ENCODE data around the gene IFNGR1. TPM values are rescaled to one million over a fixed set of nuclear protein-coding genes. Genes with fewer than 3 reads are reported as not detected.

Gene IFNGR1
- polyA plus RNA-seq, 1 experiment: 56.1 TPM

DNA sequence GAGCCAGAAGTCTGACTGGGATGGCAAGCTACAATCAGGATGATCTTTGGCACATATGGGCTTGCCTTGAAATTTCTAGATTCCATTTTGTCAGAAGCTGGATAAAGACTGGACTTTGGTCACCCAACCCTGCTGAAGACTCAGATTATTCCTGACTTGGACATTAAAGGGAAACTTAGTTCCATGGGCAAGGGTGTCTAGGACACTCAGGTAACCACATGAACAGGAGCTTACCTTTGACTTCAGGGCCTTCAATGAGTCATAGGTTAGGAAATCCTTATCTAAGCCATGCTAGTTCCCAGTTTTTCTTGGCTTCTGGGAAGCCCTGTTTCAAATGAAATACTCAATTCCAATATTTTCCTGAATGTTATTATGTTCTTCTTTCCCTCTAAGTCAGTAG lies 28.5 kb upstream of the IFNGR1 start:
- TF ChIP-seq, protein P1, sequence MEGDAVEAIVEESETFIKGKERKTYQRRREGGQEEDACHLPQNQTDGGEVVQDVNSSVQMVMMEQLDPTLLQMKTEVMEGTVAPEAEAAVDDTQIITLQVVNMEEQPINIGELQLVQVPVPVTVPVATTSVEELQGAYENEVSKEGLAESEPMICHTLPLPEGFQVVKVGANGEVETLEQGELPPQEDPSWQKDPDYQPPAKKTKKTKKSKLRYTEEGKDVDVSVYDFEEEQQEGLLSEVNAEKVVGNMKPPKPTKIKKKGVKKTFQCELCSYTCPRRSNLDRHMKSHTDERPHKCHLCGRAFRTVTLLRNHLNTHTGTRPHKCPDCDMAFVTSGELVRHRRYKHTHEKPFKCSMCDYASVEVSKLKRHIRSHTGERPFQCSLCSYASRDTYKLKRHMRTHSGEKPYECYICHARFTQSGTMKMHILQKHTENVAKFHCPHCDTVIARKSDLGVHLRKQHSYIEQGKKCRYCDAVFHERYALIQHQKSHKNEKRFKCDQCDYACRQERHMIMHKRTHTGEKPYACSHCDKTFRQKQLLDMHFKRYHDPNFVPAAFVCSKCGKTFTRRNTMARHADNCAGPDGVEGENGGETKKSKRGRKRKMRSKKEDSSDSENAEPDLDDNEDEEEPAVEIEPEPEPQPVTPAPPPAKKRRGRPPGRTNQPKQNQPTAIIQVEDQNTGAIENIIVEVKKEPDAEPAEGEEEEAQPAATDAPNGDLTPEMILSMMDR (IDR thresholded peaks at IDR 0.05; ENCODE audit: insufficient read depth, low read depth, low read length): no peak
- Histone ChIP-seq H3K36me3 (ENCODE audit: control insufficient read depth, insufficient read depth, low read length) (no peaks in the 10 kb centered on the region), H3K4me3 (ENCODE audit: low read depth, low read length) (no peak overlapping the region), H3K27me3 (ENCODE audit: control insufficient read depth, insufficient read depth, low read length) (peaks cover 4% of the 10 kb centered on the region; the same call in 1 of the 2 replicates)
- ChIA-PET POLR2A (no interaction called here), CTCF (interaction anchor here (0.8 to 2.9 kb wide), 4 partner anchors 14 to 66 kb away, joined by 3 to 12 read pairs (median 5); no protein-coding TSS in a partner anchor)
- DNase-seq (ENCODE audit: low read depth): no peak

GRCh38 chr6:137246791-137247202 lies 27.6 kb upstream of the IFNGR1 start:
- ChIA-PET CTCF (interaction anchor here (1.1 to 2.9 kb wide), 3 partner anchors 24 to 67 kb away, joined by 3 to 12 read pairs (median 7); no protein-coding TSS in a partner anchor), POLR2A (no interaction called here)
- DNase-seq (ENCODE audit: low read depth): no peak
- Histone ChIP-seq H3K36me3 (ENCODE audit: control insufficient read depth, insufficient read depth, low read length) (no peaks in the 10 kb centered on the region), H3K27me3 (ENCODE audit: control insufficient read depth, insufficient read depth, low read length) (no peaks in the 10 kb centered on the region), H3K4me3 (ENCODE audit: low read depth, low read length) (no peak overlapping the region)
- TF ChIP-seq, protein P1 (IDR thresholded peaks at IDR 0.05; ENCODE audit: insufficient read depth, low read depth, low read length): no peak

DNA sequence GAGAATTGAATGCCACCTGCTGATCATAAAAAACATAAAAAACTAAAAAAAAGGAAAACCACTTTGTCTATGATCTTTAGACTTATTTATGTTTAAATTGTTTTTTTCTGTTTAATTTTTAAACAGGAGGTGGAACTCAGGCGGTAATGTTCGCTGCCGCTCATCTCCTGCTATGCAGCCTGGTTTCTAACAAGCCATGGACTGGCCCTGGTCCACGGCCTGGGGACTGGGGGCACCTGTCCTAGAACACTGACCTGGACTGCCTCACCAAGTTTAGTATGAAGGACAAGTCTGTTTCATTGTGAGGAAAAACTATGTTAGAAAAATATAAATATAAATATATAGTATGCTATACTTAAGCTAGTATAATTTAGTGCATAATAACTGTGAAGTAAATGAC lies 27.0 kb upstream of the IFNGR1 start:
- ChIA-PET CTCF (interaction anchor here (2.9 kb wide), 1 partner anchor 68 kb away, joined by 12 read pairs; no protein-coding TSS in a partner anchor), POLR2A (no interaction called here)
- TF ChIP-seq, protein P1 (IDR thresholded peaks at IDR 0.05; ENCODE audit: insufficient read depth, low read depth, low read length): no peak
- no peak for DNase-seq (ENCODE audit: low read depth)
- Histone ChIP-seq H3K4me3 (ENCODE audit: low read depth, low read length) (no peak overlapping the region), H3K27me3 (ENCODE audit: control insufficient read depth, insufficient read depth, low read length) (no peaks in the 10 kb centered on the region), H3K36me3 (ENCODE audit: control insufficient read depth, insufficient read depth, low read length) (no peaks in the 10 kb centered on the region)

- Histone ChIP-seq H3K27me3 (ENCODE audit: control insufficient read depth, insufficient read depth, low read length) (no peaks in the 10 kb centered on the region), H3K4me3 (ENCODE audit: low read depth, low read length) (no peak overlapping the region), H3K36me3 (ENCODE audit: control insufficient read depth, insufficient read depth, low read length) (no peaks in the 10 kb centered on the region)
- ChIA-PET POLR2A (no interaction called here), CTCF (interaction anchor here (0.6 kb wide), 1 partner anchor 74 kb away, joined by 3 read pairs; no protein-coding TSS in a partner anchor)
- peak; percentile 55 for DNase-seq (ENCODE audit: low read depth)
- TF ChIP-seq, protein P1 (IDR thresholded peaks at IDR 0.05; ENCODE audit: insufficient read depth, low read depth, low read length): no peak
Observed at GRCh38 chr6:137241481-137242038, 22.4 kb upstream of the IFNGR1 start.

- POLR2A ChIA-PET: no interaction called here
- TF ChIP-seq, protein P1 (IDR thresholded peaks at IDR 0.05; ENCODE audit: insufficient read depth, low read depth, low read length): no peak
- no peaks in the 10 kb centered on the region for H3K36me3 ChIP-seq (ENCODE audit: control insufficient read depth, insufficient read depth, low read length)
- CTCF ChIA-PET: interaction anchor here (0.7 kb wide), 1 partner anchor 34 kb away, joined by 4 read pairs; no protein-coding TSS in a partner anchor
- DNase-seq (ENCODE audit: low read depth): peak; percentile 88
- H3K4me3 ChIP-seq (ENCODE audit: low read depth, low read length): no peak overlapping the region
- H3K27me3 ChIP-seq (ENCODE audit: control insufficient read depth, insufficient read depth, low read length): no peaks in the 10 kb centered on the region
Observed at GRCh38 chr6:137240168-137240567, 21.0 kb upstream of the IFNGR1 start.

All from BJ (cell line).